ENCODE data around the gene MAD2L2.

MAD2L2 gene

DNA sequence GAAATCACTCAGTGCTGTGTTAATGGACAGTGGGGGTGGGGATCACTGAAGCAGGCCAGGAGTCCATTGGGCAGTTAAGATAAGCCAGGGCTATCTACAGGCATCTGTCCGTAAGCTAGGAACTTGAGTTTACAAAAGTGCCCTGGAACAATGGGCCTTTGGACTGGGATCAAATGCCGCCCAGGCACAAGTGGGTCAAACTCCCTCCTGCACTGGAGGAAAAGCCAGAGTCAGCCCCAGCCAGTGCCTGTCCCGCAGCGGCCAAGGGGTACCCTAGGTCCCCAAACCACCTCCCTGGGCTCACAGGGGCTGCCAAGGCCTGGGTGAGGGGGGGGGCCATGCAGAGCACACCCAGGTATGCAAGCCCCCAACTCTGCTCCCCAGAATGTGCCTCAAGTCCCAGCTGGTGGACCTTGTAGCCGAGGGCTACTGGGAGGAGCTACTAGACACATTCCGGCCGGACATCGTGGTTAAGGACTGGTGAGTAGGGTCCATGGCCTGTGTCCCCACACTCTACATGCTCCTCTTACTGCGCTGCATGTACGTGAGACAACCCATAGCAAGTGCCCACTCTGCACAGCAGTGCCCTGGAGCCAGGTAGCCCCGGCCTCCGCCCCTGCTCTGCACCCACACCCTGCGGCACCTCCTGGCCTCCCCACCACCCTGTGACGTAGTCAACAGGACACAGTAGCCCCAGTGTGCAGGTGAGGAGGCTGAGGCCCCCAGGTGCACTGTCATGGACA is 9.2 kb downstream of the MAD2L2 start:
- H2BK120ac ChIP-seq (ENCODE audit: low read depth, low read length) = no peak overlapping the region

DNA sequence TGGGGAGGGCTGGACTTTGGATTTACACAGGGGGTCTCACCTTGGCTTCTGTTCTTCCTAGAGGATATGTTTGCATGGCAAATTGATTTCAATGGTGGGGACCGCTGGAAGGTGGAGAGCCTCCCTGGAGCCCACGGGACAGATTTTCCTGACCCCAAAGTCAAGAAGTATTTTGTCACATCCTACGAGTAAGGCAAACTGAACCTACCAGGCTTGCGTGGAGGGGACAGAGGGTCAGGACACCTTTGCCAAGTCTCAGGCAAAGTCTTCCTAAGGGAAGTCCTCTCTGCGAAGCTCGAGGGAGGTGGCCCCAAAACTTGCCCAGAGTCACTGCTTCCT is 9.8 kb downstream of the MAD2L2 start:
- no peak for DNase-seq (ENCODE audit: low spot score)
- H3K4me1 ChIP-seq (ENCODE audit: control insufficient read depth in 2 of 2, insufficient read depth in 1 of 2, low read depth in 1 of 2, low read length in 2 of 2) = peaks cover 0 to 6% of the 10 kb centered on the region in 2 donors
- H4K8ac ChIP-seq (ENCODE audit: low read depth, low read length) = no peak overlapping the region
- H3K4me3 ChIP-seq (ENCODE audit: low read length in 2 of 2) = no peak overlapping the region
- no CpG with 5 or more reads among the region's 6 CpGs for WGBS, 2 donors (ENCODE audit: extremely low coverage in 2 of 2, insufficient read length in 2 of 2, insufficient replicate concordance in 1 of 2)
- no peak overlapping the region for H2BK12ac ChIP-seq (ENCODE audit: low read length)
- no peak overlapping the region for H3K9ac ChIP-seq (ENCODE audit: low read depth, low read length, poor library complexity)
- no peak overlapping the region for H3K27ac ChIP-seq (replicated peaks; ENCODE audit: low read length)
- no peaks in the 10 kb centered on the region for H3K27me3 ChIP-seq (ENCODE audit: control insufficient read depth in 3 of 3, insufficient read depth in 3 of 3, low read depth in 1 of 3, low read length in 3 of 3)
- H3K18ac ChIP-seq (ENCODE audit: low read length) = no peak overlapping the region
- H3K9me3 ChIP-seq (replicated peaks in 1 of 2; ENCODE audit: control insufficient read depth in 2 of 2, insufficient read depth in 1 of 2, low read depth in 1 of 2, low read length in 2 of 2) = no peaks in the 10 kb centered on the region
- no peak overlapping the region for H2BK15ac ChIP-seq (ENCODE audit: low read length)
- peaks cover 2% of the 10 kb centered on the region for H3K79me1 ChIP-seq (ENCODE audit: low read depth, low read length)
- no peak overlapping the region for H3K4me2 ChIP-seq (ENCODE audit: insufficient read depth, low read length, poor library complexity, severe bottlenecking)
- no peak overlapping the region for H2BK5ac ChIP-seq (ENCODE audit: low read length)
- H4K91ac ChIP-seq (ENCODE audit: low read depth, low read length, poor library complexity) = no peak overlapping the region
- H3K23ac ChIP-seq (ENCODE audit: low read depth, low read length, poor library complexity) = peak overlapping the region; percentile 89
- no peak overlapping the region for H2AFZ ChIP-seq (ENCODE audit: low read length)
- no peak overlapping the region for H3K4ac ChIP-seq (ENCODE audit: low read length)
- no peak overlapping the region for H3K14ac ChIP-seq (ENCODE audit: low read length)
- H2AK5ac ChIP-seq (ENCODE audit: low read depth, low read length) = no peak overlapping the region
- H2BK120ac ChIP-seq (ENCODE audit: low read depth, low read length) = no peak overlapping the region
- peaks cover 47 to 85% of the 10 kb centered on the region in 2 donors for H3K36me3 ChIP-seq (replicated peaks in 1 of 2; ENCODE audit: control insufficient read depth in 2 of 2, insufficient read depth in 2 of 2, low read length in 2 of 2)

More for the DNA sequence above, 9.2 kb downstream of the MAD2L2 start:
- peaks cover 52 to 88% of the 10 kb centered on the region in 2 donors for H3K36me3 ChIP-seq (replicated peaks in 1 of 2; ENCODE audit: control insufficient read depth in 2 of 2, insufficient read depth in 2 of 2, low read length in 2 of 2)
- H3K9me3 ChIP-seq (replicated peaks in 1 of 2; ENCODE audit: control insufficient read depth in 2 of 2, insufficient read depth in 1 of 2, low read depth in 1 of 2, low read length in 2 of 2) = no peaks in the 10 kb centered on the region
- no peak overlapping the region for H3K4me3 ChIP-seq (ENCODE audit: low read length in 2 of 2)
- H3K27ac ChIP-seq (replicated peaks; ENCODE audit: low read length) = no peak overlapping the region
- H3K14ac ChIP-seq (ENCODE audit: low read length) = peak overlapping the region; percentile 94
- H2BK15ac ChIP-seq (ENCODE audit: low read length) = no peak overlapping the region
- WGBS, 2 donors (ENCODE audit: extremely low coverage in 2 of 2, insufficient read length in 2 of 2, insufficient replicate concordance in 1 of 2) = no CpG with 5 or more reads among the region's 14 CpGs
- DNase-seq (ENCODE audit: low spot score) = no peak
- peak overlapping the region; percentile 17 for H4K8ac ChIP-seq (ENCODE audit: low read depth, low read length)
- H4K91ac ChIP-seq (ENCODE audit: low read depth, low read length, poor library complexity) = no peak overlapping the region
- no peak overlapping the region for H2BK5ac ChIP-seq (ENCODE audit: low read length)
- no peak overlapping the region for H3K4ac ChIP-seq (ENCODE audit: low read length)
- no peak overlapping the region for H2AK5ac ChIP-seq (ENCODE audit: low read depth, low read length)
- peaks cover 2% of the 10 kb centered on the region for H3K79me1 ChIP-seq (ENCODE audit: low read depth, low read length)
- H3K4me2 ChIP-seq (ENCODE audit: insufficient read depth, low read length, poor library complexity, severe bottlenecking) = no peak overlapping the region
- peak overlapping the region; percentile 89 for H3K23ac ChIP-seq (ENCODE audit: low read depth, low read length, poor library complexity)
- peaks cover 0 to 6% of the 10 kb centered on the region in 2 donors for H3K4me1 ChIP-seq (ENCODE audit: control insufficient read depth in 2 of 2, insufficient read depth in 1 of 2, low read depth in 1 of 2, low read length in 2 of 2)
- H3K18ac ChIP-seq (ENCODE audit: low read length) = no peak overlapping the region
- H2BK12ac ChIP-seq (ENCODE audit: low read length) = peak overlapping the region; percentile 22
- H3K27me3 ChIP-seq (ENCODE audit: control insufficient read depth in 3 of 3, insufficient read depth in 3 of 3, low read depth in 1 of 3, low read length in 3 of 3) = no peaks in the 10 kb centered on the region
- H2AFZ ChIP-seq (ENCODE audit: low read length) = no peak overlapping the region
- peak overlapping the region; percentile 86 for H3K9ac ChIP-seq (ENCODE audit: low read depth, low read length, poor library complexity)

DNA sequence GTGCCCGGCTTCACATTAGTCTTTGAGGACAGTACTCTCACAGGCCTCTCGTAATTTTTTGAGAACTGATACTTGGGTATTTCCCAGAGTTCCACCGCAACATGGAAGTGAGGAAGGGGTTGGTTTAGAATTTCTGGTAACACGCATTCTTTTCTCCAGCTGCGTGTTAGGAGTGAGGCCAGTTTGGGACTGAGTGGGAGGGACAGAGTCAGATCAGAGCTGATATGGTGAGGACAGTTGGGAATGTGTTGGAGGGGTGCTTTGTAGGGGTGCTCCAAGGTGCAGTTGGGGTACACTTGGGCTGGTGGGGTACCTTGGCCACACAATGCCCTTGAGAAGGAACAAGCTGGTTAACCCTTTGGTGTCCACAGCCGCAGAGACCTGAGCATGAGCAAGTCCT is 10.2 kb downstream of the MAD2L2 start:
- H3K9ac ChIP-seq (ENCODE audit: low read depth, low read length, poor library complexity) = no peak overlapping the region
- H2AK5ac ChIP-seq (ENCODE audit: low read depth, low read length) = no peak overlapping the region
- H2BK12ac ChIP-seq (ENCODE audit: low read length) = no peak overlapping the region
- no peaks in the 10 kb centered on the region for H3K27me3 ChIP-seq (ENCODE audit: control insufficient read depth in 3 of 3, insufficient read depth in 3 of 3, low read depth in 1 of 3, low read length in 3 of 3)
- H2BK5ac ChIP-seq (ENCODE audit: low read length) = no peak overlapping the region
- no CpG with 5 or more reads among the region's 6 CpGs for WGBS, 2 donors (ENCODE audit: extremely low coverage in 2 of 2, insufficient read length in 2 of 2, insufficient replicate concordance in 1 of 2)
- no peak overlapping the region for H3K4me3 ChIP-seq (ENCODE audit: low read length in 2 of 2)
- DNase-seq (ENCODE audit: low spot score) = no peak
- H3K9me3 ChIP-seq (replicated peaks in 1 of 2; ENCODE audit: control insufficient read depth in 2 of 2, insufficient read depth in 1 of 2, low read depth in 1 of 2, low read length in 2 of 2) = no peaks in the 10 kb centered on the region
- H4K91ac ChIP-seq (ENCODE audit: low read depth, low read length, poor library complexity) = no peak overlapping the region
- H3K36me3 ChIP-seq (replicated peaks in 1 of 2; ENCODE audit: control insufficient read depth in 2 of 2, insufficient read depth in 2 of 2, low read length in 2 of 2) = peaks cover 44 to 81% of the 10 kb centered on the region in 2 donors
- no peak overlapping the region for H4K8ac ChIP-seq (ENCODE audit: low read depth, low read length)
- H3K79me1 ChIP-seq (ENCODE audit: low read depth, low read length) = peaks cover 2% of the 10 kb centered on the region
- no peak overlapping the region for H2AFZ ChIP-seq (ENCODE audit: low read length)
- no peak overlapping the region for H3K23ac ChIP-seq (ENCODE audit: low read depth, low read length, poor library complexity)
- H3K4me1 ChIP-seq (ENCODE audit: control insufficient read depth in 2 of 2, insufficient read depth in 1 of 2, low read depth in 1 of 2, low read length in 2 of 2) = peaks cover 0 to 6% of the 10 kb centered on the region in 2 donors
- no peak overlapping the region for H3K14ac ChIP-seq (ENCODE audit: low read length)
- no peak overlapping the region for H2BK15ac ChIP-seq (ENCODE audit: low read length)
- H2BK120ac ChIP-seq (ENCODE audit: low read depth, low read length) = no peak overlapping the region
- no peak overlapping the region for H3K27ac ChIP-seq (replicated peaks; ENCODE audit: low read length)
- no peak overlapping the region for H3K4ac ChIP-seq (ENCODE audit: low read length)
- H3K18ac ChIP-seq (ENCODE audit: low read length) = no peak overlapping the region
- H3K4me2 ChIP-seq (ENCODE audit: insufficient read depth, low read length, poor library complexity, severe bottlenecking) = no peak overlapping the region

DNA sequence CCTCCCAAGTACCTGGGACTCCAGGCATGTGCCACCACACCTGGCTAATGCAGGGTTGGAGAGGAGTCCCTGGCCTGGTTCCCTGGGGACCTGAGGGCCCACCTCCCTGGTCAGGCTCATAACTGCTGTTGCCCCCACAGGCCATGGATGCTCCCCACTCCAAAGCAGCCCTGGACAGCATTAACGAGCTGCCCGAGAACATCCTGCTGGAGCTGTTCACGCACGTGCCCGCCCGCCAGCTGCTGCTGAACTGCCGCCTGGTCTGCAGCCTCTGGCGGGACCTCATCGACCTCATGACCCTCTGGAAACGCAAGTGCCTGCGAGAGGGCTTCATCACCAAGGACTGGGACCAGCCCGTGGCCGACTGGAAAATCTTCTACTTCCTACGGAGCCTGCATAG is 12.4 kb downstream of the MAD2L2 start:
- peak overlapping the region; percentile 17 for H2BK15ac ChIP-seq (ENCODE audit: low read length)
- no peak for DNase-seq (ENCODE audit: low spot score)
- H3K9me3 ChIP-seq (replicated peaks in 1 of 2; ENCODE audit: control insufficient read depth in 2 of 2, insufficient read depth in 1 of 2, low read depth in 1 of 2, low read length in 2 of 2) = no peaks in the 10 kb centered on the region
- peaks cover 0 to 8% of the 10 kb centered on the region in 2 donors for H3K4me1 ChIP-seq (ENCODE audit: control insufficient read depth in 2 of 2, insufficient read depth in 1 of 2, low read depth in 1 of 2, low read length in 2 of 2)
- H3K9ac ChIP-seq (ENCODE audit: low read depth, low read length, poor library complexity) = peak overlapping the region; percentile 21
- H4K91ac ChIP-seq (ENCODE audit: low read depth, low read length, poor library complexity) = no peak overlapping the region
- H3K36me3 ChIP-seq (replicated peaks in 1 of 2; ENCODE audit: control insufficient read depth in 2 of 2, insufficient read depth in 2 of 2, low read length in 2 of 2) = peaks cover 25 to 64% of the 10 kb centered on the region in 2 donors
- H3K27ac ChIP-seq (replicated peaks; ENCODE audit: low read length) = no peak overlapping the region
- peak overlapping the region; percentile 89 for H3K23ac ChIP-seq (ENCODE audit: low read depth, low read length, poor library complexity)
- H2BK5ac ChIP-seq (ENCODE audit: low read length) = no peak overlapping the region
- no peak overlapping the region for H2BK120ac ChIP-seq (ENCODE audit: low read depth, low read length)
- no peak overlapping the region for H2AFZ ChIP-seq (ENCODE audit: low read length)
- no peak overlapping the region for H3K4me3 ChIP-seq (ENCODE audit: low read length in 2 of 2)
- WGBS, 2 donors (ENCODE audit: extremely low coverage in 2 of 2, insufficient read length in 2 of 2, insufficient replicate concordance in 1 of 2) = no CpG with 5 or more reads among the region's 14 CpGs
- H3K14ac ChIP-seq (ENCODE audit: low read length) = no peak overlapping the region
- H3K4ac ChIP-seq (ENCODE audit: low read length) = no peak overlapping the region
- peaks cover 0 to 2% (median 0%) of the 10 kb centered on the region in 3 experiments for H3K27me3 ChIP-seq (ENCODE audit: control insufficient read depth in 3 of 3, insufficient read depth in 3 of 3, low read depth in 1 of 3, low read length in 3 of 3)
- H2BK12ac ChIP-seq (ENCODE audit: low read length) = no peak overlapping the region
- H3K4me2 ChIP-seq (ENCODE audit: insufficient read depth, low read length, poor library complexity, severe bottlenecking) = no peak overlapping the region
- peaks cover 2% of the 10 kb centered on the region for H3K79me1 ChIP-seq (ENCODE audit: low read depth, low read length)
- no peak overlapping the region for H4K8ac ChIP-seq (ENCODE audit: low read depth, low read length)
- no peak overlapping the region for H2AK5ac ChIP-seq (ENCODE audit: low read depth, low read length)
- H3K18ac ChIP-seq (ENCODE audit: low read length) = no peak overlapping the region

All from neuronal stem cell (in vitro differentiated cells).